Endothelial cell of umbilical vein (primary cell): ENCODE measurements around the gene RNF157. TPM values are rescaled to one million over a fixed set of nuclear protein-coding genes. Genes with fewer than 3 reads are reported as not detected.
"Not testable (repeated sequence)": the region's sequence is repeated elsewhere in the genome, so short reads cannot be mapped to it uniquely, and the experiment has no call there.

Experiments
- BruUV-seq: library from RNA; stranded (reverse); fragments of 400-500 nt; replicated peaks from 2 replicates; lab custom pipeline; 2021; lab: Mats Ljungman, UMichigan
- CTCF ChIA-PET: fragments of 300-600, 350-600 bp; sonication (Branson Sonifier 250); formaldehyde crosslinking; loops from one replicate; lab custom pipeline; 2021; ENCODE audit warnings: antibody characterized with exemption, inconsistent platforms; lab: Charles Lee
- POLR2A ChIA-PET: fragments of 300-600, 350-600 bp; sonication (Branson Sonifier 250); formaldehyde crosslinking; loops from one replicate; lab custom pipeline; 2021; ENCODE audit warnings: antibody characterized with exemption, inconsistent platforms; lab: Charles Lee
- DNase-seq: peaks from one replicate; pipeline ENCODE4 v3.0.0-alpha.2; 2011; ENCODE audit warnings: low read depth, low spot score
- FAIRE-seq: peaks from 2 replicates; lab custom pipeline; 2011; peaks lifted over from hg19 to GRCh38; lab: Jason Lieb, UNC
- H2AFZ ChIP-seq: 2 replicates; pipeline ENCODE4 v1.6.0; 2012; ENCODE audit warnings: low read depth, low read length, control low read depth, inconsistent platforms
- H3K27ac ChIP-seq: 2 replicates; pipeline ENCODE4 v1.5.1; 2011; ENCODE audit warnings: low read depth, mild to moderate bottlenecking, control low read depth, low read length, moderate library complexity; ENCODE audit not compliant: insufficient read depth
- H3K27me3 ChIP-seq, 2 experiments: 2 replicates each; pipeline versions ENCODE4 v1.6.0 to v1.6.1; 2011; ENCODE audit warnings: low read length in 2 of 2, mixed read lengths in 1 of 2; ENCODE audit not compliant: control insufficient read depth in 2 of 2, insufficient read depth in 2 of 2
- H3K36me3 ChIP-seq, 2 experiments: 2 replicates in 1 of 2; 3 replicates in 1 of 2; pipeline ENCODE4 v1.5.1; 2011; ENCODE audit warnings: low read length in 2 of 2, mild to moderate bottlenecking in 1 of 2, moderate library complexity in 1 of 2; ENCODE audit not compliant: control insufficient read depth in 2 of 2, insufficient read depth in 2 of 2; ENCODE audit errors: extremely low read depth in 1 of 2
- H3K4me1 ChIP-seq: 3 replicates; pipeline ENCODE4 v1.5.1; 2011; ENCODE audit warnings: mild to moderate bottlenecking, low read length; ENCODE audit not compliant: control insufficient read depth, insufficient read depth; ENCODE audit errors: extremely low read depth
- H3K4me2 ChIP-seq: 2 replicates; pipeline ENCODE4 v1.6.1; 2011; ENCODE audit warnings: low read length, control low read depth, mixed read lengths; ENCODE audit not compliant: insufficient read depth
- H3K4me3 ChIP-seq, 3 experiments: fragments of 200-600 bp in 1 of 3; sonication (generic), shearing (Covaris generic) in 1 of 3; replicated peaks in 1 of 3; 2 replicates each; pipeline ENCODE4 v1.5.1; 2011 to 2016; ENCODE audit warnings: control low read depth in 3 of 3, low read length in 3 of 3, mild to moderate bottlenecking in 2 of 3, inconsistent platforms in 1 of 3, low read depth in 1 of 3, moderate library complexity in 1 of 3; ENCODE audit not compliant: insufficient read depth in 1 of 3
- H3K79me2 ChIP-seq: 2 replicates; pipeline ENCODE4 v1.6.0; 2012; ENCODE audit warnings: low read length, inconsistent platforms; ENCODE audit not compliant: control insufficient read depth, insufficient read depth
- H3K9ac ChIP-seq: replicated peaks from 2 replicates; pipeline ENCODE3; 2011; ENCODE audit warnings: low read length, control low read depth; ENCODE audit not compliant: insufficient read depth; ENCODE audit errors: extremely low read depth
- H3K9me1 ChIP-seq: replicated peaks from 3 replicates; pipeline ENCODE4 v1.6.0; 2011; ENCODE audit warnings: mild to moderate bottlenecking, low read length; ENCODE audit not compliant: control insufficient read depth, insufficient read depth; ENCODE audit errors: extremely low read depth
- H3K9me3 ChIP-seq: replicated peaks from 2 replicates; pipeline ENCODE4 v1.5.1; 2012; ENCODE audit warnings: low read length, inconsistent platforms; ENCODE audit not compliant: control insufficient read depth, insufficient read depth
- H4K20me1 ChIP-seq: replicated peaks from 2 replicates; pipeline ENCODE3; 2011; ENCODE audit warnings: mild to moderate bottlenecking, low read length; ENCODE audit not compliant: control insufficient read depth, insufficient read depth; ENCODE audit errors: extremely low read depth
- EZH2 ChIP-seq: IDR thresholded peaks from 2 replicates; pipeline ENCODE4 v1.6.1; 2012; ENCODE audit warnings: borderline replicate concordance, low read depth, mild to moderate bottlenecking, moderate library complexity, low read length, inconsistent platforms; ENCODE audit not compliant: severe bottlenecking
- FOS ChIP-seq: IDR thresholded peaks from 2 replicates; pipeline ENCODE4 v1.6.1; 2011; ENCODE audit warnings: mild to moderate bottlenecking, low read length, moderate library complexity, borderline replicate concordance; ENCODE audit not compliant: insufficient read depth
- GATA2 ChIP-seq: IDR thresholded peaks from 2 replicates; pipeline ENCODE4 v1.7.0; 2011; ENCODE audit warnings: low read depth, mild to moderate bottlenecking, moderate library complexity, mixed read lengths, low read length; ENCODE audit not compliant: insufficient read length, insufficient read depth
- JUN ChIP-seq: IDR thresholded peaks from 2 replicates; pipeline ENCODE4 v1.6.1; 2011; ENCODE audit warnings: borderline replicate concordance, low read depth; ENCODE audit not compliant: insufficient read length, insufficient read depth
- MYC ChIP-seq: IDR thresholded peaks from one replicate; pipeline ENCODE4 v1.6.1; 2011; ENCODE audit warnings: mild to moderate bottlenecking, low read depth, low read length
- POLR2A ChIP-seq: IDR thresholded peaks from 2 replicates; pipeline ENCODE4 v1.6.1; 2012; ENCODE audit warnings: low read depth, mild to moderate bottlenecking, control low read depth, low read length
- POLR2AphosphoS5 ChIP-seq: IDR thresholded peaks from 2 replicates; pipeline ENCODE4 v1.6.1; 2012; ENCODE audit warnings: low read depth, mild to moderate bottlenecking, control low read depth, low read length, moderate library complexity; ENCODE audit not compliant: insufficient read depth
- dilution Hi-C: fragments of 300-500 bp; cut with MboI; formaldehyde crosslinking; loops from one replicate; pipeline ENCODE4 v1.15.0; 2019; ENCODE audit warnings: low sequenced_read_pairs; ENCODE audit not compliant: extremely low pct_ligation_motif_present
- intact Hi-C: fragments of 100-400 bp; cut with micrococcal nuclease; formaldehyde crosslinking; loops from one replicate; pipeline ENCODE4 v1.10.0; 2022
- polyA plus RNA-seq, 4 experiments: library from polyadenylated mRNA; depleted of rRNA in 3 of 4; stranded (reverse) in 3 of 4; unstranded in 1 of 4; fragments of >200 nt; gene quantifications; 2 replicates each; pipeline versions ENCODE4 v1.2.1 to v1.2.3, GENCODE V29; 2011 to 2012; ENCODE audit warnings: missing spikeins in 1 of 4
- total RNA-seq: library from RNA; stranded (reverse); gene quantifications from 2 replicates; pipeline ENCODE4 v1.2.3, GENCODE V29; 2021
- TF ChIP-seq, protein P1 (sequence below): IDR thresholded peaks from 2 replicates; pipeline ENCODE4 v1.6.1; 2011; ENCODE audit not compliant: insufficient read depth, insufficient read length

The RNF157 gene
- total and polyA plus RNA-seq, 2 donors (not counting 3 experiments of a cell fraction or from before 2014, with no cell fraction given): 0.07 to 0.86 TPM

DNA sequence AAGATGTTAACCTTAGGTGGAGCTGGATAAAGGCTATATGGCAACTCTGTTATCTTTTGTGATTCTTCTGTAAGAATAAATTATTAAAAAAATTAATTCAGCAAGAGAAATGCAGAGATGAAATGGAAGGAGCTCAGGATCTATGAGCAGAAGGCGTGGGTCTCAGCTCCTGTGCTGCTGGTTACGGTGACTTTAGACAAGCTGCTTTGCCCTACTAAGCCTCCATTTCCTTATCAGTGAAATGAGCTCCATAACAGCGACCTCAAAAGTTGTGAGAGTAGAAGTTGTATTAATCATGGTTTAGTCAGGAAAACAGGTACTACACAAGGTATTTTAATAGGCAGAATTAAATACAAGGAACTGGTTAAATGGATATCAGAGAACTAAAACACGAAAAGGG, 51.0 kb downstream of the RNF157 start:
- H3K9me1 ChIP-seq: no peaks in the 10 kb centered on the region
- intact Hi-C loops: loop anchor here (10.0 kb wide), 1 partner anchor 174 kb away; no protein-coding TSS in a partner anchor
- H3K79me2 ChIP-seq: no peaks in the 10 kb centered on the region
- H3K27me3 ChIP-seq: peaks cover 16 to 28% of the 10 kb centered on the region in 2 experiments
- no peaks in the 10 kb centered on the region for H3K36me3 ChIP-seq
- TF ChIP-seq FOS (no peak), POLR2AphosphoS5 (no peak), EZH2 (peak; percentile 28), JUN (no peak)
- TF ChIP-seq, protein P1, sequence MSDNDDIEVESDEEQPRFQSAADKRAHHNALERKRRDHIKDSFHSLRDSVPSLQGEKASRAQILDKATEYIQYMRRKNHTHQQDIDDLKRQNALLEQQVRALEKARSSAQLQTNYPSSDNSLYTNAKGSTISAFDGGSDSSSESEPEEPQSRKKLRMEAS: no peak
- dilution Hi-C loops: no loop called here
- ChIA-PET CTCF (interaction anchor here (0.8 to 2.6 kb wide), 9 partner anchors 9 to 175 kb away, joined by 3 to 14 read pairs (median 4); no protein-coding TSS in a partner anchor), POLR2A (no interaction called here)
- no peak overlapping the region for H3K4me3 ChIP-seq
- no peak overlapping the region for H3K27ac ChIP-seq
- H2AFZ ChIP-seq: no peak overlapping the region
- no peaks in the 10 kb centered on the region for H3K4me1 ChIP-seq
- H3K9ac ChIP-seq: no peak overlapping the region
- BruUV-seq: no TSS peak
- H3K4me2 ChIP-seq: no peak overlapping the region
- no peaks in the 10 kb centered on the region for H3K9me3 ChIP-seq
- DNase-seq: no peak
- FAIRE-seq: no peak
- H4K20me1 ChIP-seq: no peaks in the 10 kb centered on the region

DNA sequence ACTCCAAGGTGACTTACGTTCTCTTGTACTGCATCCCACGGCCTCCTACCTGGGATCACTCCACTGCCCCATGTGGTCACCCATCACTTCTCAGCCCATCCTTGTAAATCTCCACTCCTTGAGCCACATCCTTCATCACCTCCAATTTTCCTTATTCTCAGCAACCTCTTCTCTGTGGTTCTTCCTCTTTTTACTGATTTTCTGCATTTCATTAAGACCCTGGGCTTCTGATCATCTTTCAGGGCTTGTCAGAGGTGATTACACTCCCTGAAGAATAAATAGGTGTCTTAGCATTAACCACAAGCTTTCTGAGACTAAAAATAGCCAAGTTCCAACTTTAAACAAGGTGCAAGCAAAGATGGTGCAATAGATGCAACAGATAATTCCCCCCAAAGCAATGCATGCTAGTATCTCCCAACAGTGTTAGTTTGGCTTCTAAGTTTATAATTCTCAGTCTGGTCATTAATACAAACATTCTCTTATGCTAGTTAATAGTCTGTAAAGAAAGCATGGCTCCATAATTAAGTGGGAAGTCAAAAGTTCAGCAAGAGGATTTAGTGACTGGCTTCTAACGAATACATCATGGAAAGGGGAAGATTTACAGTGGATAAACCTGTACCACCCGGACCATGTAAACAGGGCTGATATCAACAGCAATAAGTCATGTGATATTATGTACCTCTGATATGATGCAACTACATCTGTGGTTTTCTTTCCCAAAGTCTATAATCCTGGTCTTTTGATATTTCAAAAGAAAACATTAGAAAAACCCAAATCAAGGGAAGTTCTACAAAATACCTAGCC, 51.9 kb downstream of the RNF157 start:
- intact Hi-C loops (loop anchor here (10.0 kb wide), 1 partner anchor 174 kb away; no protein-coding TSS in a partner anchor), dilution Hi-C loops (no loop called here)
- Histone ChIP-seq H3K36me3 (no peaks in the 10 kb centered on the region), H3K9ac (no peak overlapping the region), H2AFZ (no peak overlapping the region), H3K4me1 (no peaks in the 10 kb centered on the region), H3K79me2 (no peaks in the 10 kb centered on the region), H3K4me2 (no peak overlapping the region), H3K9me1 (no peaks in the 10 kb centered on the region), H3K27me3 (peaks cover 16 to 28% of the 10 kb centered on the region in 2 experiments), H3K27ac (no peak overlapping the region), H3K9me3 (no peaks in the 10 kb centered on the region), H3K4me3 (no peak overlapping the region), H4K20me1 (no peaks in the 10 kb centered on the region)
- ChIA-PET POLR2A (no interaction called here), CTCF (interaction anchor here (0.9 to 2.6 kb wide), 7 partner anchors 9 to 174 kb away, joined by 3 to 14 read pairs (median 4); no protein-coding TSS in a partner anchor)
- BruUV-seq: no TSS peak
- DNase-seq: no peak
- no peak for TF ChIP-seq MYC
- TF ChIP-seq, protein P1: no peak
- no peak for TF ChIP-seq POLR2A
- TF ChIP-seq EZH2: peak; percentile 12
- TF ChIP-seq GATA2: no peak
- FAIRE-seq: no peak

DNA sequence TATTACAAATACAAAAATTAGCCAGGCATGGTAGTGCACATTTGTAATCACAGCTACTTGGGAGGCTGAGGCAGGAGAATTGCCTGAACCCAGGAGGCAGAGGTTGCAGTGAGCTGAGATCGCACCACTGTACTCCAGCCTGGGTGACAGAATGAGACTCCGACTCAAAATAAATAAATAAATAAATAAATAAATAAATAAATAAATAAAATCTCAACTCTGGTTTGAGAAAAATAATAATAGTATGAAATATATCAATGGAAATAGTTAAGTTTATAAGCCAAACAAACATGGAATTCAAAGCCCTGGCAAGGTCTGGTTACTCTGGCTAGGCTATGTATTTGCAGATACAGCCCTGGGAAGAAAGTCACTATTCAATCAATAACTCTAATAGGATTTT, 53.5 kb downstream of the RNF157 start:
- H3K27ac ChIP-seq, H3K79me2 ChIP-seq, H3K36me3 ChIP-seq, H3K9ac ChIP-seq, DNase-seq, BruUV-seq, POLR2A ChIA-PET, H3K9me1 ChIP-seq, H3K4me1 ChIP-seq, H3K4me2 ChIP-seq, FAIRE-seq, H4K20me1 ChIP-seq, H3K9me3 ChIP-seq, dilution Hi-C loops, H2AFZ ChIP-seq, H3K4me3 ChIP-seq: not testable (repeated sequence)
- CTCF ChIA-PET: interaction anchor here (1.2 kb wide), 1 partner anchor 94 kb away, joined by 3 read pairs; no protein-coding TSS in a partner anchor
- H3K27me3 ChIP-seq: peaks cover 10 to 22% of the 10 kb centered on the region in 2 experiments
- intact Hi-C loops: loop anchor here (10.0 kb wide), 1 partner anchor 172 kb away; no protein-coding TSS in a partner anchor
